Measurements from ENCODE around the gene NR1D1. TPM values are rescaled to one million over a fixed set of nuclear protein-coding genes. Genes with fewer than 3 reads are reported as not detected.

The NR1D1 gene
- polyA plus RNA-seq, 1 of the 3 experiments (the other 2 are of a cell fraction), result 6.5 TPM

GRCh38 chr17:40065769-40066510, 34.4 kb downstream of the NR1D1 start:
- Histone ChIP-seq H3K27ac (ENCODE audit: low read depth in 2 of 2, low read length in 1 of 2) (peak overlapping the region in 1 of 2 experiments; percentile 35; a peak in 1 of 4 replicates), H3K27me3 (ENCODE audit: insufficient read depth) (no peaks in the 10 kb centered on the region), H3K4me2 (peak overlapping the region; percentile 95), H3K4me1 (ENCODE audit: control insufficient read depth in 1 of 2, insufficient read depth in 2 of 2, low read depth in 1 of 2, low read length in 1 of 2) (peaks cover 43 to 62% of the 10 kb centered on the region in 2 experiments), H3K9me3 (no peaks in the 10 kb centered on the region), H3K4me3 (ENCODE audit: low read depth in 2 of 2, low read length in 1 of 2) (no peak overlapping the region; a peak in 1 of 4 replicates), H3F3A (replicated peaks; ENCODE audit: insufficient read depth) (peaks cover 9% of the 10 kb centered on the region), H3K9ac (peak overlapping the region; percentile 40; the same call in 1 of the 2 replicates), H3K79me2 (ENCODE audit: insufficient read depth) (peaks cover 52% of the 10 kb centered on the region; the same call in 1 of the 2 replicates), H3K36me3 (replicated peaks in 1 of 2; ENCODE audit: control insufficient read depth in 1 of 2, insufficient read depth in 2 of 2, low read length in 1 of 2) (no peaks in the 10 kb centered on the region), H4K20me1 (ENCODE audit: insufficient read depth) (no peaks in the 10 kb centered on the region), H3K9me2 (no peaks in the 10 kb centered on the region), H2AFZ (ENCODE audit: low read depth) (no peak overlapping the region)
- 95% methylated on average over 4 of the region's 11 CpGs for WGBS (ENCODE audit: low lambda C conversion rate)
- ChIA-PET CTCF (interaction anchor here (0.6 to 12.8 kb wide), 12 partner anchors 8 to 237 kb away, joined by 3 to 160 read pairs (median 4); partner anchors contain the start of gene MED24), POLR2A (interaction anchor here (0.9 to 2.4 kb wide), 2 partner anchors 9 to 12 kb away, joined by 3 to 8 read pairs; partner anchors contain the start of gene MED24)
- TF ChIP-seq, protein P1, sequence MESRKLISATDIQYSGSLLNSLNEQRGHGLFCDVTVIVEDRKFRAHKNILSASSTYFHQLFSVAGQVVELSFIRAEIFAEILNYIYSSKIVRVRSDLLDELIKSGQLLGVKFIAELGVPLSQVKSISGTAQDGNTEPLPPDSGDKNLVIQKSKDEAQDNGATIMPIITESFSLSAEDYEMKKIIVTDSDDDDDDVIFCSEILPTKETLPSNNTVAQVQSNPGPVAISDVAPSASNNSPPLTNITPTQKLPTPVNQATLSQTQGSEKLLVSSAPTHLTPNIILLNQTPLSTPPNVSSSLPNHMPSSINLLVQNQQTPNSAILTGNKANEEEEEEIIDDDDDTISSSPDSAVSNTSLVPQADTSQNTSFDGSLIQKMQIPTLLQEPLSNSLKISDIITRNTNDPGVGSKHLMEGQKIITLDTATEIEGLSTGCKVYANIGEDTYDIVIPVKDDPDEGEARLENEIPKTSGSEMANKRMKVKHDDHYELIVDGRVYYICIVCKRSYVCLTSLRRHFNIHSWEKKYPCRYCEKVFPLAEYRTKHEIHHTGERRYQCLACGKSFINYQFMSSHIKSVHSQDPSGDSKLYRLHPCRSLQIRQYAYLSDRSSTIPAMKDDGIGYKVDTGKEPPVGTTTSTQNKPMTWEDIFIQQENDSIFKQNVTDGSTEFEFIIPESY (IDR thresholded peaks at IDR 0.05; ENCODE audit: borderline replicate concordance, low read depth), result no peak
- no peak for DNase-seq

DNA sequence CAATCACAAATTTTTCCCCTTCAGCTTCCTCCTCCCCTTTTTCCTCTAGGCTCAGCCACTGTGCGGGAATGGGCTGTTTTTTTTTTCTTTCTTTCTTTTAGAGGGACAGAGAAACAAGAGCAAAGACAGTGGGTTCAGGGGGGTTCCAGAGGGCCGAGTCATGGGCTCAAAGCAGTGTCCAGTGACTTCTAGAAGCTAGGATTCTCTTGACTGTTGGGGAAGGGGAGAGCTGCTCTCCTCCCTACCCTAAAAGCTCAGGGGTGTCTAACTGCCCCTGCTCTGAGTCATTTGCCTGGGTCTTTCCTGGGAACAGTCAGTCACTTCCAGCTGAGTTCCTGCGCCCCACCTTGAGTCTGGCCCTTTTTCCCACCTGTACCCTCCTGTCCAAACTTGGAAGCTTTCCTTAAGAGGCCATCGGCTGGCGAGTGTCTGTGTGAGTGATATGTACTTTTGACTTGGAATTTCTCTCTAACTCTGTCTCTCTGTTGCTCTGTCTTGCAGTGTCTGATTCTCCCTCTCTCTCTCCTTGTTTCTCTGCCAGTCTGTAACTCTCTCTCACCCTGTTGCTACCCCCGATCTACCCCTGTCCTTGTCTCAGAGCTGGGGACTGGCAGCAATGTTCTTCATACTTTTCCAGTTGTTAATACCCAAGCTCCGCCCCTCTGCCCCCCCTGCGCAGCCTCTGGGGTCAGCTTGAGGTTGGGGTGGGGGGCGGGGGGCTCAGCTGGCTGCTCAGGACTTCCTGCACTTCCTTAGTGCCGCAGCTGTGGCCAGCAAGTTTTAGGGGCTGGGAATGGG, 35.2 kb downstream of the NR1D1 start:
- peak overlapping the region; percentile 24 to 94; a peak in 3 of 4 replicates for H3K4me3 ChIP-seq (ENCODE audit: low read depth in 2 of 2, low read length in 1 of 2)
- no peaks in the 10 kb centered on the region for H3K9me2 ChIP-seq
- peak overlapping the region; percentile 95 for H3K4me2 ChIP-seq
- CTCF ChIA-PET, result interaction anchor here (0.6 to 12.8 kb wide), 11 partner anchors 9 to 252 kb away, joined by 3 to 160 read pairs (median 7); partner anchors contain the start of gene NR1D1
- no peak for TF ChIP-seq EP300 (IDR thresholded peaks at IDR 0.05; ENCODE audit: borderline replicate concordance in 1 of 2, low read depth in 1 of 2, low read length in 1 of 2)
- peak; percentile 97 for TF ChIP-seq RXRA (IDR thresholded peaks at IDR 0.05; ENCODE audit: borderline replicate concordance, low read depth)
- TF ChIP-seq SMC3 (IDR thresholded peaks at IDR 0.05; ENCODE audit: low read depth, low read length), result no peak
- peak; percentile 25; the same call in 1 of the 2 replicates for TF ChIP-seq NRF1 (IDR thresholded peaks at IDR 0.05; ENCODE audit: low read depth, low read length)
- TF ChIP-seq, protein P1 (IDR thresholded peaks at IDR 0.05; ENCODE audit: borderline replicate concordance, low read depth), result no peak
- TF ChIP-seq, protein P2, sequence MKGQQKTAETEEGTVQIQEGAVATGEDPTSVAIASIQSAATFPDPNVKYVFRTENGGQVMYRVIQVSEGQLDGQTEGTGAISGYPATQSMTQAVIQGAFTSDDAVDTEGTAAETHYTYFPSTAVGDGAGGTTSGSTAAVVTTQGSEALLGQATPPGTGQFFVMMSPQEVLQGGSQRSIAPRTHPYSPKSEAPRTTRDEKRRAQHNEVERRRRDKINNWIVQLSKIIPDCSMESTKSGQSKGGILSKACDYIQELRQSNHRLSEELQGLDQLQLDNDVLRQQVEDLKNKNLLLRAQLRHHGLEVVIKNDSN (IDR thresholded peaks at IDR 0.05; ENCODE audit: borderline replicate concordance, low read depth), result no peak
- TF ChIP-seq FOSL2 (IDR thresholded peaks at IDR 0.05; ENCODE audit: borderline replicate concordance, low read depth), result no peak
- 0 out of 2 replicates have a peak, but pooled peaks have one; percentile 8 for TF ChIP-seq TCF12 (IDR thresholded peaks at IDR 0.05)
- TF ChIP-seq RFX5 (IDR thresholded peaks at IDR 0.05; ENCODE audit: low read length), result no peak
- TF ChIP-seq, protein P3, sequence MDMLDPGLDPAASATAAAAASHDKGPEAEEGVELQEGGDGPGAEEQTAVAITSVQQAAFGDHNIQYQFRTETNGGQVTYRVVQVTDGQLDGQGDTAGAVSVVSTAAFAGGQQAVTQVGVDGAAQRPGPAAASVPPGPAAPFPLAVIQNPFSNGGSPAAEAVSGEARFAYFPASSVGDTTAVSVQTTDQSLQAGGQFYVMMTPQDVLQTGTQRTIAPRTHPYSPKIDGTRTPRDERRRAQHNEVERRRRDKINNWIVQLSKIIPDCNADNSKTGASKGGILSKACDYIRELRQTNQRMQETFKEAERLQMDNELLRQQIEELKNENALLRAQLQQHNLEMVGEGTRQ (IDR thresholded peaks at IDR 0.05; ENCODE audit: borderline replicate concordance, low read depth, low read length), result no peak
- H3K9me3 ChIP-seq, result no peaks in the 10 kb centered on the region
- H4K20me1 ChIP-seq (ENCODE audit: insufficient read depth), result no peaks in the 10 kb centered on the region
- H3K36me3 ChIP-seq (replicated peaks in 1 of 2; ENCODE audit: control insufficient read depth in 1 of 2, insufficient read depth in 2 of 2, low read length in 1 of 2), result no peaks in the 10 kb centered on the region
- peak overlapping the region; percentile 40; the same call in 1 of the 2 replicates for H3K9ac ChIP-seq
- POLR2A ChIA-PET, result interaction anchor here (0.8 to 2.4 kb wide), 2 partner anchors 8 to 10 kb away, joined by 3 to 8 read pairs; no protein-coding TSS in a partner anchor
- H3K27me3 ChIP-seq (ENCODE audit: insufficient read depth), result no peaks in the 10 kb centered on the region
- DNase-seq, result peak; percentile 40
- 20% methylated on average over 9 of the region's 10 CpGs for WGBS (ENCODE audit: low lambda C conversion rate)
- H3K27ac ChIP-seq (ENCODE audit: low read depth in 2 of 2, low read length in 1 of 2), result peak overlapping the region; percentile 56 to 64; a peak in 3 of 4 replicates
- peaks cover 9% of the 10 kb centered on the region for H3F3A ChIP-seq (replicated peaks; ENCODE audit: insufficient read depth)
- peaks cover 36 to 55% of the 10 kb centered on the region in 2 experiments for H3K4me1 ChIP-seq (ENCODE audit: control insufficient read depth in 1 of 2, insufficient read depth in 2 of 2, low read depth in 1 of 2, low read length in 1 of 2)
- peaks cover 47% of the 10 kb centered on the region; the same call in 1 of the 2 replicates for H3K79me2 ChIP-seq (ENCODE audit: insufficient read depth)
- H2AFZ ChIP-seq (ENCODE audit: low read depth), result no peak overlapping the region
